BLaER1 (cell line): ENCODE data around the gene GARIN1A.
"Not testable (repeated sequence)": the region's sequence is repeated elsewhere in the genome, so short reads cannot be mapped to it uniquely, and the experiment has no call there.

Experiments used
- H3K27ac ChIP-seq: shearing (Covaris generic); formaldehyde crosslinking; 2 replicates; pipeline ENCODE4 v1.8.1; 2022
- H3K27me3 ChIP-seq: shearing (Covaris generic); formaldehyde crosslinking; 2 replicates; pipeline ENCODE4 v1.8.1; 2022
- H3K36me3 ChIP-seq: shearing (Covaris generic); formaldehyde crosslinking; 2 replicates; pipeline ENCODE4 v1.8.1; 2022
- H3K4me1 ChIP-seq: shearing (Covaris generic); formaldehyde crosslinking; 2 replicates; pipeline ENCODE4 v1.8.1; 2022
- H3K4me2 ChIP-seq: shearing (Covaris generic); formaldehyde crosslinking; 2 replicates; pipeline ENCODE4 v1.8.1; 2022
- H3K4me3 ChIP-seq: shearing (Covaris generic); formaldehyde crosslinking; 2 replicates; pipeline ENCODE4 v1.8.1; 2022
- H3K9ac ChIP-seq: shearing (Covaris generic); formaldehyde crosslinking; 2 replicates; pipeline ENCODE4 v1.8.1; 2022
- H3K9me3 ChIP-seq: shearing (Covaris generic); formaldehyde crosslinking; 2 replicates; pipeline ENCODE4 v1.8.1; 2022
- H4K20me1 ChIP-seq: shearing (Covaris generic); formaldehyde crosslinking; 2 replicates; pipeline ENCODE4 v1.8.1; 2022
- Cebpa-rat ChIP-seq: shearing (Covaris generic); IDR thresholded peaks from 2 replicates; pipeline ENCODE4 v1.8.1; 2022

Gene GARIN1A

GRCh38 chr7:128660596-128660995, 11.5 kb upstream of the GARIN1A start:
- H3K36me3 ChIP-seq = peaks cover 25% of the 10 kb centered on the region
- H3K9me3 ChIP-seq = peaks cover 39% of the 10 kb centered on the region
- no peaks in the 10 kb centered on the region for H3K27me3 ChIP-seq
- TF ChIP-seq Cebpa-rat = no peak
- H3K4me3 ChIP-seq = no peak overlapping the region
- no peak overlapping the region for H3K9ac ChIP-seq
- no peaks in the 10 kb centered on the region for H3K4me1 ChIP-seq
- no peak overlapping the region for H3K4me2 ChIP-seq
- no peaks in the 10 kb centered on the region for H4K20me1 ChIP-seq
- H3K27ac ChIP-seq = no peak overlapping the region

- no peaks in the 10 kb centered on the region for H3K4me1 ChIP-seq
These were observed 10.6 kb upstream of the GARIN1A start for GRCh38 chr7:128661446-128661845.

GRCh38 chr7:128662091-128662490, 10.0 kb upstream of the GARIN1A start:
- Histone ChIP-seq H3K4me1 (no peaks in the 10 kb centered on the region), H4K20me1 (no peaks in the 10 kb centered on the region), H3K36me3 (peaks cover 25% of the 10 kb centered on the region), H3K4me2 (no peak overlapping the region), H3K27ac (no peak overlapping the region), H3K4me3 (no peak overlapping the region), H3K27me3 (no peaks in the 10 kb centered on the region), H3K9ac (no peak overlapping the region), H3K9me3 (peaks cover 39% of the 10 kb centered on the region)
- no peak for TF ChIP-seq Cebpa-rat

More at GRCh38 chr7:128661446-128661845, 10.6 kb upstream of the GARIN1A start:
- no peak for TF ChIP-seq Cebpa-rat
- Histone ChIP-seq H3K27ac (no peak overlapping the region), H3K4me2 (no peak overlapping the region), H4K20me1 (no peaks in the 10 kb centered on the region), H3K4me3 (no peak overlapping the region), H3K27me3 (no peaks in the 10 kb centered on the region), H3K36me3 (peaks cover 25% of the 10 kb centered on the region), H3K9me3 (peaks cover 39% of the 10 kb centered on the region), H3K9ac (no peak overlapping the region)

GRCh38 chr7:128663223-128663622, 8.9 kb upstream of the GARIN1A start:
- H3K4me1 ChIP-seq, H3K4me2 ChIP-seq, H4K20me1 ChIP-seq, H3K4me3 ChIP-seq, H3K9ac ChIP-seq, H3K27ac ChIP-seq, H3K27me3 ChIP-seq: not testable (repeated sequence)
- H3K9me3 ChIP-seq = peaks cover 39% of the 10 kb centered on the region
- peaks cover 25% of the 10 kb centered on the region for H3K36me3 ChIP-seq

GRCh38 chr7:128665057-128665456, 7.0 kb upstream of the GARIN1A start:
- H3K27ac ChIP-seq = no peak overlapping the region
- H3K27me3 ChIP-seq = no peaks in the 10 kb centered on the region
- no peak overlapping the region for H3K9ac ChIP-seq
- no peak overlapping the region for H3K4me2 ChIP-seq
- no peak for TF ChIP-seq Cebpa-rat
- peaks cover 22% of the 10 kb centered on the region for H3K36me3 ChIP-seq
- H3K9me3 ChIP-seq = peaks cover 33% of the 10 kb centered on the region
- no peaks in the 10 kb centered on the region for H4K20me1 ChIP-seq
- no peaks in the 10 kb centered on the region for H3K4me1 ChIP-seq
- H3K4me3 ChIP-seq = no peak overlapping the region

GRCh38 chr7:128666200-128666599, 5.9 kb upstream of the GARIN1A start:
- Histone ChIP-seq H3K4me2 (no peak overlapping the region), H3K27ac (no peak overlapping the region), H3K9me3 (peaks cover 24% of the 10 kb centered on the region), H3K4me3 (no peak overlapping the region), H3K27me3 (no peaks in the 10 kb centered on the region), H3K4me1 (no peaks in the 10 kb centered on the region), H3K36me3 (peaks cover 15% of the 10 kb centered on the region), H4K20me1 (no peaks in the 10 kb centered on the region), H3K9ac (no peak overlapping the region)
- no peak for TF ChIP-seq Cebpa-rat

GRCh38 chr7:128672927-128673517, 930 bp downstream of the GARIN1A start:
- Histone ChIP-seq H3K36me3 (no peaks in the 10 kb centered on the region), H3K27ac (no peak overlapping the region), H3K4me1 (no peaks in the 10 kb centered on the region), H3K4me3 (no peak overlapping the region), H3K27me3 (no peaks in the 10 kb centered on the region), H3K9ac (no peak overlapping the region), H3K4me2 (no peak overlapping the region), H3K9me3 (no peaks in the 10 kb centered on the region), H4K20me1 (no peaks in the 10 kb centered on the region)
- no peak for TF ChIP-seq Cebpa-rat

- Histone ChIP-seq H3K27me3 (no peaks in the 10 kb centered on the region), H3K27ac (no peak overlapping the region), H3K36me3 (no peaks in the 10 kb centered on the region), H3K4me2 (no peak overlapping the region), H3K9ac (no peak overlapping the region), H3K4me1 (no peaks in the 10 kb centered on the region), H3K4me3 (no peak overlapping the region), H4K20me1 (no peaks in the 10 kb centered on the region), H3K9me3 (no peaks in the 10 kb centered on the region)
- no peak for TF ChIP-seq Cebpa-rat
These were observed 1.5 kb downstream of the GARIN1A start for GRCh38 chr7:128673571-128673970.

GRCh38 chr7:128676665-128677064, 4.6 kb downstream of the GARIN1A start:
- TF ChIP-seq Cebpa-rat = no peak
- Histone ChIP-seq H3K9me3 (no peaks in the 10 kb centered on the region), H3K4me2 (no peak overlapping the region), H3K4me1 (no peaks in the 10 kb centered on the region), H3K36me3 (no peaks in the 10 kb centered on the region), H3K9ac (no peak overlapping the region), H3K4me3 (no peak overlapping the region), H4K20me1 (no peaks in the 10 kb centered on the region), H3K27ac (no peak overlapping the region), H3K27me3 (no peaks in the 10 kb centered on the region)

- no peaks in the 10 kb centered on the region for H3K27me3 ChIP-seq
- H3K9ac ChIP-seq = no peak overlapping the region
- H3K27ac ChIP-seq = no peak overlapping the region
- no peaks in the 10 kb centered on the region for H3K36me3 ChIP-seq
- TF ChIP-seq Cebpa-rat = no peak
- H3K4me1 ChIP-seq = no peaks in the 10 kb centered on the region
- no peak overlapping the region for H3K4me3 ChIP-seq
- H4K20me1 ChIP-seq = no peaks in the 10 kb centered on the region
- no peak overlapping the region for H3K4me2 ChIP-seq
- H3K9me3 ChIP-seq = no peaks in the 10 kb centered on the region
These were observed 7.8 kb downstream of the GARIN1A start for GRCh38 chr7:128679920-128680319.

GRCh38 chr7:128681794-128682537, 9.9 kb downstream of the GARIN1A start:
- Histone ChIP-seq H3K9me3 (no peaks in the 10 kb centered on the region), H3K27ac (no peak overlapping the region), H3K4me2 (no peak overlapping the region), H3K9ac (no peak overlapping the region), H3K36me3 (no peaks in the 10 kb centered on the region), H3K4me3 (no peak overlapping the region), H3K27me3 (no peaks in the 10 kb centered on the region), H4K20me1 (no peaks in the 10 kb centered on the region), H3K4me1 (no peaks in the 10 kb centered on the region)
- TF ChIP-seq Cebpa-rat = no peak

GRCh38 chr7:128683270-128683669, 11.2 kb downstream of the GARIN1A start:
- not testable (repeated sequence) for H3K4me1 ChIP-seq, H4K20me1 ChIP-seq, H3K27ac ChIP-seq, H3K27me3 ChIP-seq, H3K36me3 ChIP-seq, H3K9me3 ChIP-seq, H3K4me3 ChIP-seq, H3K9ac ChIP-seq, H3K4me2 ChIP-seq

- not testable (repeated sequence) for H3K4me2 ChIP-seq, H3K4me1 ChIP-seq, H3K4me3 ChIP-seq, H3K9me3 ChIP-seq, H3K27ac ChIP-seq, H4K20me1 ChIP-seq, H3K27me3 ChIP-seq, H3K9ac ChIP-seq, H3K36me3 ChIP-seq
These were observed 11.6 kb downstream of the GARIN1A start for GRCh38 chr7:128683738-128684137.
